KOPT-K1 (cell line): Measurements from ENCODE around the gene WDR89.
"Not testable (repeated sequence)": the region's sequence is repeated elsewhere in the genome, so short reads cannot be mapped to it uniquely, and the experiment has no call there.

Experiments used
- H3K27ac ChIP-seq: fragments of 200-600 bp; sonication (generic); 2 replicates; pipeline ENCODE4 v1.5.1; 2016; ENCODE audit warnings: antibody characterized with exemption, mild to moderate bottlenecking, low read depth, low read length; ENCODE audit not compliant: poor library complexity, severe bottlenecking
- H3K36me3 ChIP-seq: fragments of 200-600 bp; sonication (generic); 2 replicates; pipeline ENCODE4 v1.5.1; 2017; ENCODE audit warnings: antibody characterized with exemption, mild to moderate bottlenecking, low read length, moderate library complexity; ENCODE audit not compliant: insufficient read depth
- H3K9me3 ChIP-seq: fragments of 200-600 bp; sonication (generic); 2 replicates; pipeline ENCODE4 v1.5.1; 2017; ENCODE audit warnings: antibody characterized with exemption, low read length, mild to moderate bottlenecking; ENCODE audit not compliant: insufficient read depth, poor library complexity, severe bottlenecking

The WDR89 gene

DNA sequence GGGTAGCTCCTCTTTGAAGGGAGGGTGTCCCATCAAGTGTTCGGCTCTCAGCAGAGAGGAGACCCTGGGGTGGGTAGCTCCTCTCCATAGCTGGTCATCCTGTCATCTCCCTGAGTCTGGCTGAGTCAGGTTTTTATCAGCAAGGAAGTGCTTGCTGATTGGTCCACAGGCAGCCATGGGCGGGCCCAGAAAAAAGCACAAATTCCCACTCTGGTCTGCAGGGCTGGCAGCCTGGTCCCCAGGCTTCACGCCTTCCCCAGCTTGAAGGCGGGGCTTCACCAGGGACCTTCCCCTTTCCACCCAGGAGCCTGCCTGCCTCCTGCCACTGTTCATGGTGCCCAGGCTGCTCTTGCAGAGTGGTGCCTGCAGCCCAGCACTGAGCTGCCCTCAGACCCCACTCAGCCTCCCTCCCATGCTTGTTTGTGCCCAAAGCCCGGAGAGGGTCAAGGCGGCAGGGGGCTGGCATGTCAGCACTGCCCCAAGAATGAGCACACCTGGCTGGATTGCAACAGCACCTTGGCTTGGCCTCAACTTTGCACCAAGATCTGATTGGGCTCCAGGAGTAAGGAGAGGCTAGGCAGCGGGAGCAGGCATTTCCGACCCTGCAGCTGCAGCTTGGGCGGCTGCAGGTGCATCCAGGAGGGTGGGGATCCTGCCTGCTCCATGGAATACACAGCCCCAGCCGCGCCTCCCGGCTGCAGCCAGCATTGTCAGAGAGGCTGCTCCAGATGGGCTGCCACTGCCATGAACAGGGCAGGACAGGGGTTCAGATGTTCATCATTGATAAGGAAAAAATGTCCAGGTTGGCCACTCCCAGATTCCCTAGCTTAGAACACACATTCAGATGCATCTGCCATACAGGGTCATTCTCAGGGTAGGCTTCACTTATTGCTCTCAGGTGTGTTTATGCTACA, 22.0 kb upstream of the WDR89 start:
- Histone ChIP-seq H3K9me3 (peaks cover 8% of the 10 kb centered on the region), H3K36me3 (no peaks in the 10 kb centered on the region), H3K27ac (no peak overlapping the region)

DNA sequence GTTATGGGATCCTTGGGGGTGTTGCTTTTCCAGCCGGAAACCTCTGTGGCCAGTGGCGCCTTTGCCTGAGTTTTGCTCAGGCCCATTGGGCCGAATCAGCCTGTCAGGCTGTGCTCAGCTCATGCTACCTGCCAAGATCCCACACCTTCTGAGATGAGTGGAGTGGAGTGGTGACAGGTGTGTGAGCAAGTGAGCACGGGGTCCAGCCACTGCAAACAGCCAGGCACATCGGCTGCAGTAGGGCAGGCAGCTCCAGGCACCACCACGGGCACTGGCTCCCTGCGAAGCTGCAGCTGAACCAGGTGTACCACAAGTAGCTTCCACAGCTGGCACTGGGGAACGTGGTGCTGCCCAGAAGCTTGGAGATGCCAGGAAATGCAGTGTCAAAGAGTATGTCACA, 21.1 kb upstream of the WDR89 start:
- Histone ChIP-seq H3K36me3 (no peaks in the 10 kb centered on the region), H3K9me3 (peaks cover 8% of the 10 kb centered on the region), H3K27ac (no peak overlapping the region)

DNA sequence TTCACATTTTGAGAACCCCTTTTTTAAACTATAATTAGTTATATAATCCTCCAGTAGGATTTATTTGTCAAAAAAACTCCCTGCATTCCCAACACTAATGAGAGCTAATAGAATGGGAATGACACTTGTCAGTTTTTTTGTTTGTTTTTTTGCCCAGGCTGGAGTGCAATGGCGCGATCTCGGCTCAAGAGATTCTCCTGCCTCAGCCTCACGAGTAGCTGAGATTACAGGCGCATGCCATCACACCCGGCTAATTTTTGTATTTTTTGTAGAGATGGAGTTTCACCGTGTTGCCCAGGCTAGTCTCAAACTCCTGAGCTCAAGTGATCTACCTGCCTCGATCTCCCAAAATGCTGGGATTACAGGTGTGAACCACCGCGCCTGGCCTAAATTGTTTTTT, 20.2 kb upstream of the WDR89 start:
- H3K36me3 ChIP-seq, H3K9me3 ChIP-seq, H3K27ac ChIP-seq: not testable (repeated sequence)

DNA sequence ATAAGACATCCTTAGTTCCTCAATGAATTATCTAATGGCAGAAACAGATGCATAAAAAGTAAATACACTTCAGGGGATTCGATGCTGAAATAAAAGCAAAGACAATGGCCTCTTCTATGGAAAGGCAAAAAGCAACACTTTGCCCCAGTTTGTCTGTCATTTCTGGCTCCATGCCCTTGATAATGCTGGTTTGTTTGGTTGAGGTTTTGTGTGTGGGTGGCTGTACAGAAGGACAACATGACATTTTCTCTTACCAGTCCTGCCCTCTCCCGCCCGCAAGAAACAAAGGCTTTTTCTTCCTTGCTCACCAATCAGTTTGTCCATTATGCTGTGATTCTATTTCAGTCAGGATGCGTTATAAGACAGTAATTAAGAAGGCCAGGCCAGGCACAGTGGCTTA, 18.1 kb upstream of the WDR89 start:
- Histone ChIP-seq H3K9me3 (peaks cover 8% of the 10 kb centered on the region), H3K27ac (no peak overlapping the region), H3K36me3 (no peaks in the 10 kb centered on the region)

DNA sequence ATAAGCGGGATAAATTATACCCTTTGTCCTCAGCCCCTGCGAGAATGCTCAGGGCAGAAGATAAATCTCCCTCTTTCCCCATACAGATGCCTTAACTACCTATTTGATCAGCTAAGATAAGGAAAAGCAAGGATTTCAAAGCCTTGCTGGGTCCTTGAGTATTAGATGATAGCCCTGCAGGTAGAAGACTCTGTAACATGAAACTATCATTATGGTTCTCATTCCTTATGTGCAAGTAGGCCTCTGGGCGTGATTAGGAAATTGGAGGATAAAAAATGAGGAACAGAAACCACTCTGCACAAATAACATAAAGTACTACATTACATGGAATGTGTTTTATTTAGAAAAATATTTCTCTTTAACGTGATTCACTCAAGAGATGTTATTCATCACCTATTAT, 14.5 kb upstream of the WDR89 start:
- H3K27ac ChIP-seq = no peak overlapping the region
- no peaks in the 10 kb centered on the region for H3K36me3 ChIP-seq
- H3K9me3 ChIP-seq = no peaks in the 10 kb centered on the region

DNA sequence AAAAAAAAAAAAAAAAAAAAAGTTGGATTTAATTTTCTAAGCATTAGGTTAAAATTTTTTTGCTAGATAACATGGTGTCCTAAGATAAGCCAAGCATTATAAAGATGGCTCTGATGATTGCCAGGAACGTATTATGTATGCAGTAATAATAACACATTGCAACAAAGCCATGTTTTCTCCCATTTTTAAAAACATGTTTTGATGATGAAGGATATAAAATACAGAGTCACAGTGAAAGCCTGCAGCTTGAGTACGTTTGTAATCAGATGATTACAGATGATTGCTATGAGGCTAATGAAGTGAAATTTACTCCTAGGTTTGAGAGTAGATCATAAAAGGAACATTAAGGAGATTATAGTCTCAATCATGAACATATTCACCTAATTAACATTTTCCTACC, 13.3 kb upstream of the WDR89 start:
- Histone ChIP-seq H3K27ac (no peak overlapping the region), H3K9me3 (no peaks in the 10 kb centered on the region), H3K36me3 (no peaks in the 10 kb centered on the region)

DNA sequence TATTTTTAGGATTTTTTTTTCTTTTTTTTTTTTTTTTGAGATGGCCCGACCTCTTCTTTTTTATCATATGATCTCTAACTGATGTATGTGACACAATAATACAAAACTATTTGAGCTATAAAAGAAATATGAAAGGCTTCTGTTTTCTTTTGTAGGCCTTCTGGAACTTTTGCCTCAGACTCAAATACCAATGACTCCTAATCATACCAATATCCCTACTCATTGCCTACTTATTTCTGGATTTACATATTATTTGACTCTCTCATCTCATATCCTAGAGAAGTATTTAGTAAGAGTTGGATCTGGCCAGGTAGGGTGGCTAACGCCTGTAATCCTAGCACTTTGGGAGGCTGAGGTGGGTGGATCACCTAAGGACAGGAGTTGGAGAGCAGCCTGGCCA, 12.7 kb upstream of the WDR89 start:
- Histone ChIP-seq H3K27ac (no peak overlapping the region), H3K36me3 (no peaks in the 10 kb centered on the region), H3K9me3 (no peaks in the 10 kb centered on the region)

DNA sequence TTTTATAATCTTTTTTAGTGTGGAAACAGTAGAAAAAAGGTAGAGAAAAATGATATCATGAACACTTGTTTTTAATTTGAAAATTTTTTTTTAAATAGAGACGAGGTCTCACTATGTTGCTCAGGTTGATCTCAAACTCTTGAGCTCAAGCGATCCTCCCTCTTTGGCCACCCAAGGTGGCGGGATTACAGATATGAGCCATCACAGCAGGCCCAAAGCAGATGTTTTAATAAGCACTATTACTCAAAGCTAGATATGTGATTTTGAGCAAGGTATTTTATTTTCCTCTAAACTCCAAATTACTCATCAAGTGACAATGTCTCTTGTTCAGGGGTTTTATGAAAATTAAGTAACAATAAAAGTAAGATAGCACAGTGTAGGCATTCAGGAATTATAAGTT, 10.7 kb upstream of the WDR89 start:
- Histone ChIP-seq H3K9me3 (no peaks in the 10 kb centered on the region), H3K27ac (no peak overlapping the region), H3K36me3 (no peaks in the 10 kb centered on the region)

DNA sequence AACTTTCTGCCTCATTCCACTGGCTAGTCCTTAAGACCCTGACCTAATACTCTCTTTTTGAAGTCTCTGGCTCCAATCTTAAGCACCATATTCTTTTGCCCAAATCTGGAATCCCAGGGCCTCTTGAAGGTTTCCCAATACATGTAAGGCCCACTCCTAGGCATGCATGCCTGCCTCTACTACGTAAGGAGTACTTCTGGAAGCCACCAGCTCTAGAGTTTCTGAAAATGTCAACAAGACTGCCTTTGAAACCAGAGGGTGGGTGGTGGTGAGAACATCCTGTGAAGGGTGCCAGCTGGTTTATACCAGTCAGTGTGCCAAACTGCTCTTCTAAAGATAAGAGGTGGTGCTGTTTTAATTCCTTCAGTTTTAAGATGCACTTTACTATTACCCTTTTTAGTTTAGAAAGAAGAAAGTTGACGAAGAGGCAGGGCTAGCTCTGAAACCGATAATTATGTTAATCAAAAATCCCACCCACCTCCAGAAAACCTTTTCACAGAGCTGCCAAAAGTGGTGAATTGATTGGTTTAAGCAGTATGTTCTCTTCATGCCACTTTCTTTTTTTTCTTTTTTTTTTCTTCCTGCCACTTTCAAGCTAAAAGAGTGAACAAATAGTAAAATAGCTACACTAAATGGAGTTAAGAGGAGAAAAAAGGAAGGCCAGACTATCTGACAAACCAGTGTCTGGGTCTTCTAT, 8.7 kb upstream of the WDR89 start:
- no peaks in the 10 kb centered on the region for H3K9me3 ChIP-seq
- peak overlapping the region; percentile 67 for H3K27ac ChIP-seq
- H3K36me3 ChIP-seq = no peaks in the 10 kb centered on the region

DNA sequence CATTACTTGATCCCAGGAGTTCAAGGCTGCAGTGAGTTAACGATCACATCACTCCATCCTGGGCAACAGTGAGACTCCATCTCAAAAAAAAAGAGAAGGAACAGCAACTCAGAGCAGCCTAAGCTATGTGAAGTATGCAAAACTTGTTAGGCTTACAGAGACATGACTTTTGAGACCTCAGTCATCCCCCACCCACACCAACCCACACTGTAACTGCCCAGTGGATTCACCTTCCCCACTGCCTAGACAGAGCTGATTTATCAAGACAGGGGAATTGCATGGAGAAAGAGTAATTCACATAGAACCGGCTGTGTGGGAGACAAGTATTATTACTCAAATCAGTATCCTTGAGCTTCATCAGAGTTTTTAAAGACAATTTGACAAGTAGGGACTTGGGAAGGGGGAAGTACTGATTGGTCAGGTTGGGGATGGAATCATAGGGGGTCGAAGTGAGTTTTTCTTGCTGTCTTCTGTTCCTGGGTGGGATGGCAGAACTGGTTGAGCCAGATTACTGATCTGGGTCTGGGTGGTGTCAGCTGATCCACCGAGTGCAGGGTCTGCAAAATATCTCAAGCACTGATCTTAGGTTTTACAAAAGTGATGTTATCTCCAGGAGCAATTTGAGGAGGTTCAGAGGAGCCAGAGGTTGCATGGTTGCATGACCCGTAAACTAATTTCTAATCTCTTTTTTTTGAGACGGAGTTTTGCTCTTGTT, 6.2 kb upstream of the WDR89 start:
- no peak overlapping the region for H3K27ac ChIP-seq

DNA sequence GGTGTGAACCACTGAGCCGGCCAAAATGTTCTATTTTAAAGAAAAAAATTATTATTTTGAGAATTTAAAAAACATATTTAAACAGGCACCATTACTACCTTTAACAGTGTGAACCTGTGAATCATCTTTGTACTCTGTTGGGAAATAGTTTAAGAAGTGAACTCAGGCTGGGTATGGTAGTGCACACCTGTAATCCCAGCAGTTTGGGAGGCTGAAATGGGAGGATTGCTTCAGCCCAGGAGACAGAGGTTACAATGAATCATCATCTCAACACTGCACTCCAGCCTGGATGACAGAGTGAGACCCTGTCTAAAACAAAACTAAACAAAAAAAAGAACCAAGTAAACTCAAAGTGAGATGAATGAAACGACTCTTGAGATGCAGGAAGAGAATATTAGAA, 3.1 kb upstream of the WDR89 start:
- peaks cover under 1% of the 10 kb centered on the region; the same call in 1 of the 2 replicates for H3K36me3 ChIP-seq
- H3K27ac ChIP-seq = no peak overlapping the region
- no peaks in the 10 kb centered on the region for H3K9me3 ChIP-seq

More for the DNA sequence above, 6.2 kb upstream of the WDR89 start:
- Histone ChIP-seq H3K36me3 (no peaks in the 10 kb centered on the region), H3K9me3 (no peaks in the 10 kb centered on the region)

DNA sequence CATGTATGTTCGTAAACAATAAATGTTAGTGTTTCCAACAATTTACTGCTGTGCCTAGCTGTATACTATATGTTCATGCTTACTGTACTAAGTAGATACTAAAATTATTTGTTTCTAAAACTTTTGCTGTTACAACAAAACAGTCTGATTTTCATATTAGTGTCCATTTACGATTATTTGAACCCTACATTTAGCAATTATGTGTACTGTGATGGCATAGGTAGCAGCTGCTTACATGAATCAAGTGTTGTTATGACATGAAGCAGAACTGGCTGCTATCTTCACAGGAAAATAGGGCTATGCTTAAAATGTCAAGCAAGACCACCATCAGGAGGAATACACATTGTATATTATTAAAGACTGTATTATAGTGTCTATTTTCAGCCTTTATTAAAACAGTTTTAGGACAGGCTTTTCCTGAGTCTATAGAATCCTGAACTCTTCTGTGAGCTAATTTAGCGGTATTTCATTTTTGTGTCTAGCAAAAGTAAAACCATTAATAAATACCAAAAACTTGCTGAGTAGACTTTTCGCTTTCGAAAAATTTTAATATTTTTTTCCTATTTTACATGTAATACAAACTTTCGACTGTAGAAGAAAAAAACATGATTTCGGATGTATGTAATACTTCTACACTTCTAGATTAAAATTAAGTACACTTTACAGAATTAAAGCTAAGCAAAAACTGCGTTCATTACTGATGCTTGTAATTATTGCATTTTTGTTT, 1.1 kb upstream of the WDR89 start:
- Histone ChIP-seq H3K27ac (peak overlapping the region; percentile 80), H3K9me3 (no peaks in the 10 kb centered on the region), H3K36me3 (peaks cover 15% of the 10 kb centered on the region)

DNA sequence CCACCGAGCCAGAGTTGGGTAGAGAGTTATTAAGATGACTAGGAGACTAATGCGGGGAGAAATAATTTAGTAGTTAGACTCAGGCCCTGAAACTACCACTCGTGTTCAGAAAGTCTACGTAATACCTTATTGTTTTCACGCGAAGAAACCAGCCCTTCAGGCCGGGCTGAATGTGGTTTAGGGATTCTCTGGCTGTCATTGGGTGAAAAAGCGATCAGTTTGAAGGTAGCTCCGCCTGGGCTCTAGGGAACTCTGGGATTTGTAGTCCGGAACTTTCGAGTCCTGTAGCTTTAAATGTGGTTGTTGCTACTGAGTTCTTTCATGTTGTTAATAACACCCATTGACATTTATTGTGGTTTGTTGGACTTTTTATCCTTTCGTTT, 549 bp upstream of the WDR89 start:
- Histone ChIP-seq H3K27ac (peak overlapping the region; percentile 80), H3K36me3 (peaks cover 20% of the 10 kb centered on the region), H3K9me3 (peaks cover 2% of the 10 kb centered on the region)

DNA sequence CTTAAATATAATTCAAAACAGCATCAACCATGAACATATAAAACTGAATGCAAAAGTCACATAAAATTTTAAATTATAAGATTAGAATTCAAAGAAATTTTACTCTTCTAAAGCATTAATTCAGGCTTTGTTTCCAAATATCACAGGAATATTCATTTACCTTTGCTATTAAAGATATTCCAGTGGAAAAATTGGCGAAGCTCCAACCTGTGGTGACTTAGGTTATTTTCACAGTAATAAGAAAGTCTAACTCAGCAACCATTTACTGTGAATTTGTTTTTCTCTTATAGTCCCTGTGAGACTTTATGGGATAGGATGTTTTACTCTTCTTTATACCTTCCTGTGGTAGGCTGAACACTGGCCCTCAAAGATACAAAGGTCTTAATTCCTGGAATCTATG, 3.2 kb downstream of the WDR89 start:
- peaks cover 21% of the 10 kb centered on the region for H3K9me3 ChIP-seq
- H3K36me3 ChIP-seq = peaks cover 28% of the 10 kb centered on the region
- H3K27ac ChIP-seq = no peak overlapping the region
